Skeletal muscle satellite cell (primary cell): ENCODE measurements around the gene IKZF4.
A peak's percentile ranks its signal among the peaks of the same experiment; 100 is the strongest.
"Not testable (repeated sequence)": the region's sequence is repeated elsewhere in the genome, so short reads cannot be mapped to it uniquely, and the experiment has no call there.

ENCODE experiments used
- H3K27me3 ChIP-seq: 2 replicates; pipeline ENCODE4 v1.7.0; 2013; ENCODE audit warnings: low read length; ENCODE audit not compliant: control insufficient read depth, insufficient read depth
- H3K36me3 ChIP-seq: 2 replicates; pipeline ENCODE4 v1.7.0; 2013; ENCODE audit warnings: mild to moderate bottlenecking, control low read depth, low read length; ENCODE audit not compliant: insufficient read depth
- H3K4me1 ChIP-seq: 2 replicates; pipeline ENCODE4 v1.7.0; 2013; ENCODE audit warnings: low read length; ENCODE audit not compliant: control insufficient read depth, insufficient read depth
- H3K4me2 ChIP-seq: 2 replicates; pipeline ENCODE4 v1.7.0; 2013; ENCODE audit warnings: mild to moderate bottlenecking, low read length
- H3K4me3 ChIP-seq: 2 replicates; pipeline ENCODE4 v1.7.0; 2013; ENCODE audit warnings: low read length
- H3K9ac ChIP-seq: 2 replicates; pipeline ENCODE4 v1.7.0; 2013; ENCODE audit warnings: mild to moderate bottlenecking, low read depth, low read length, moderate library complexity
- H3K9me3 ChIP-seq: replicated peaks from 2 replicates; pipeline ENCODE4 v1.7.0; 2013; ENCODE audit warnings: mild to moderate bottlenecking, control low read depth, low read length

Gene IKZF4

GRCh38 chr12:56042430-56042813, 21.6 kb downstream of the IKZF4 start:
- H3K4me3 ChIP-seq = peak overlapping the region; percentile 85

GRCh38 chr12:56042843-56043242, 22.0 kb downstream of the IKZF4 start:
- peak overlapping the region; percentile 81 for H3K4me2 ChIP-seq
- H3K36me3 ChIP-seq = peaks cover 36% of the 10 kb centered on the region
- no peaks in the 10 kb centered on the region for H3K27me3 ChIP-seq
- H3K4me1 ChIP-seq = peaks cover 13% of the 10 kb centered on the region
- no peaks in the 10 kb centered on the region for H3K9me3 ChIP-seq
- peak overlapping the region; percentile 85 for H3K4me3 ChIP-seq
- peak overlapping the region; percentile 96 for H3K9ac ChIP-seq

More at GRCh38 chr12:56042430-56042813, 21.6 kb downstream of the IKZF4 start:
- Histone ChIP-seq H3K4me2 (peak overlapping the region; percentile 81), H3K9ac (peak overlapping the region; percentile 96), H3K36me3 (peaks cover 36% of the 10 kb centered on the region), H3K4me1 (peaks cover 13% of the 10 kb centered on the region)
- not testable (repeated sequence) for H3K9me3 ChIP-seq, H3K27me3 ChIP-seq

- Histone ChIP-seq H3K4me2 (no peak overlapping the region), H3K36me3 (peaks cover 36% of the 10 kb centered on the region), H3K9me3 (no peaks in the 10 kb centered on the region), H3K4me1 (peaks cover 9% of the 10 kb centered on the region), H3K27me3 (no peaks in the 10 kb centered on the region), H3K9ac (no peak overlapping the region), H3K4me3 (no peak overlapping the region)
Observed at GRCh38 chr12:56046027-56046780, 25.4 kb downstream of the IKZF4 start.

- peaks cover 6% of the 10 kb centered on the region for H3K4me1 ChIP-seq
- H3K4me3 ChIP-seq = no peak overlapping the region
- H3K4me2 ChIP-seq = no peak overlapping the region
- no peak overlapping the region for H3K9ac ChIP-seq
- no peaks in the 10 kb centered on the region for H3K36me3 ChIP-seq
- no peaks in the 10 kb centered on the region for H3K9me3 ChIP-seq
- H3K27me3 ChIP-seq = no peaks in the 10 kb centered on the region
Observed at GRCh38 chr12:56053407-56053893, 32.6 kb downstream of the IKZF4 start.

- H3K36me3 ChIP-seq, H3K27me3 ChIP-seq, H3K4me3 ChIP-seq, H3K9ac ChIP-seq, H3K9me3 ChIP-seq, H3K4me2 ChIP-seq: not testable (repeated sequence)
- peaks cover 11% of the 10 kb centered on the region for H3K4me1 ChIP-seq
Observed at GRCh38 chr12:56059964-56060363, 39.1 kb downstream of the IKZF4 start.

GRCh38 chr12:56061982-56062381, 41.1 kb downstream of the IKZF4 start:
- no peak overlapping the region for H3K4me3 ChIP-seq
- no peak overlapping the region for H3K9ac ChIP-seq
- H3K36me3 ChIP-seq = no peaks in the 10 kb centered on the region
- no peaks in the 10 kb centered on the region for H3K27me3 ChIP-seq
- H3K4me2 ChIP-seq = no peak overlapping the region
- H3K9me3 ChIP-seq = no peaks in the 10 kb centered on the region
- peaks cover 8% of the 10 kb centered on the region for H3K4me1 ChIP-seq

- H3K4me3 ChIP-seq = no peak overlapping the region
- H3K4me1 ChIP-seq = peaks cover 8% of the 10 kb centered on the region
- H3K27me3 ChIP-seq = no peaks in the 10 kb centered on the region
- no peak overlapping the region for H3K9ac ChIP-seq
- no peaks in the 10 kb centered on the region for H3K9me3 ChIP-seq
- H3K36me3 ChIP-seq = no peaks in the 10 kb centered on the region
- no peak overlapping the region for H3K4me2 ChIP-seq
Observed at GRCh38 chr12:56062996-56063395, 42.2 kb downstream of the IKZF4 start.

- H3K9ac ChIP-seq = no peak overlapping the region
- H3K27me3 ChIP-seq = no peaks in the 10 kb centered on the region
- no peak overlapping the region for H3K4me3 ChIP-seq
- peaks cover 4% of the 10 kb centered on the region for H3K4me1 ChIP-seq
- H3K36me3 ChIP-seq = no peaks in the 10 kb centered on the region
- no peaks in the 10 kb centered on the region for H3K9me3 ChIP-seq
- H3K4me2 ChIP-seq = no peak overlapping the region
Observed at GRCh38 chr12:56071648-56072047, 50.8 kb downstream of the IKZF4 start.

GRCh38 chr12:56074396-56074795, 53.6 kb downstream of the IKZF4 start:
- no peaks in the 10 kb centered on the region for H3K36me3 ChIP-seq
- peaks cover 4% of the 10 kb centered on the region for H3K4me1 ChIP-seq
- H3K9me3 ChIP-seq = no peaks in the 10 kb centered on the region
- H3K9ac ChIP-seq = no peak overlapping the region
- H3K4me3 ChIP-seq = no peak overlapping the region
- no peaks in the 10 kb centered on the region for H3K27me3 ChIP-seq
- no peak overlapping the region for H3K4me2 ChIP-seq

- H3K4me2 ChIP-seq, H3K9ac ChIP-seq, H3K4me1 ChIP-seq, H3K9me3 ChIP-seq, H3K4me3 ChIP-seq, H3K36me3 ChIP-seq: not testable (repeated sequence)
- peaks cover 16% of the 10 kb centered on the region for H3K27me3 ChIP-seq
Observed at GRCh38 chr12:56077966-56078365, 57.1 kb downstream of the IKZF4 start.

GRCh38 chr12:56078427-56078826, 57.6 kb downstream of the IKZF4 start:
- Histone ChIP-seq H3K36me3 (no peaks in the 10 kb centered on the region), H3K4me3 (no peak overlapping the region), H3K9me3 (no peaks in the 10 kb centered on the region), H3K27me3 (peaks cover 19% of the 10 kb centered on the region), H3K4me2 (peak overlapping the region; percentile 99), H3K4me1 (peaks cover 6% of the 10 kb centered on the region), H3K9ac (no peak overlapping the region)
